SKM-1 treated with dmso at 0.1 percent for 144 hours (cell line): ENCODE results near the gene DCAF7.

Experiments
- DNase-seq: peaks from one replicate; lab custom pipeline; 2025; ENCODE audit not compliant: unreplicated experiment; lab: John Stamatoyannopoulos, UW

The DCAF7 gene

GRCh38 chr17:63579633-63580032, 29.4 kb downstream of the DCAF7 start:
- DNase-seq, result no peak

GRCh38 chr17:63587770-63588169, 37.5 kb downstream of the DCAF7 start:
- DNase-seq, result no peak

- DNase-seq, result no peak
These were observed 38.5 kb downstream of the DCAF7 start for GRCh38 chr17:63588797-63589196.

GRCh38 chr17:63589646-63590045, 39.4 kb downstream of the DCAF7 start:
- DNase-seq, result no peak

GRCh38 chr17:63592797-63593196, 42.5 kb downstream of the DCAF7 start:
- no peak for DNase-seq

- DNase-seq, result no peak
These were observed 44.9 kb downstream of the DCAF7 start for GRCh38 chr17:63595132-63595531.

GRCh38 chr17:63596856-63597586, 46.7 kb downstream of the DCAF7 start:
- no peak for DNase-seq

- no peak for DNase-seq
These were observed 48.0 kb downstream of the DCAF7 start for GRCh38 chr17:63598281-63598680.

GRCh38 chr17:63600569-63601438, 50.5 kb downstream of the DCAF7 start, which contains the start of gene TACO1:
Gene TACO1, plus strand, starts transcription at chr17:63600895. Its CDS starts 189 bp downstream, at chr17:63601084.
- peak; percentile 71 for DNase-seq

- no peak for DNase-seq
These were observed 51.4 kb downstream of the DCAF7 start for GRCh38 chr17:63601439-63602371.

GRCh38 chr17:63609816-63610573, 59.7 kb downstream of the DCAF7 start:
- DNase-seq, result no peak

GRCh38 chr17:63610854-63611253, 60.6 kb downstream of the DCAF7 start:
- no peak for DNase-seq

- no peak for DNase-seq
These were observed 61.1 kb downstream of the DCAF7 start for GRCh38 chr17:63611354-63611753.

- DNase-seq, result no peak
These were observed 63.4 kb downstream of the DCAF7 start for GRCh38 chr17:63613663-63614062.

- DNase-seq, result no peak
These were observed 71.0 kb downstream of the DCAF7 start for GRCh38 chr17:63621229-63621683.

GRCh38 chr17:63621684-63622573, 71.7 kb downstream of the DCAF7 start, which contains the start of gene MAP3K3:
Gene MAP3K3, plus strand, starts transcription at chr17:63622417. Its CDS starts 343 bp downstream, at chr17:63622760.
- peak; percentile 99 for DNase-seq

GRCh38 chr17:63622574-63623390, 72.5 kb downstream of the DCAF7 start:
- DNase-seq, result peak; percentile 45
